HG02798 (cell line): Measurements from ENCODE around the gene ADAM11.
A peak's percentile ranks its signal among the peaks of the same experiment; 100 is the strongest.

Experiments
- ATAC-seq: cut with Tn5 transposase; IDR thresholded peaks from one replicate; pipeline ENCODE4 v1.9.1; 2021; ENCODE audit warnings: mild to moderate bottlenecking; ENCODE audit not compliant: unreplicated experiment, poor library complexity

Gene ADAM11

GRCh38 chr17:44774271-44775135 is 15.7 kb downstream of the ADAM11 start:
- ATAC-seq: peak; percentile 32

GRCh38 chr17:44775136-44775837 is 16.5 kb downstream of the ADAM11 start:
- peak; percentile 91 for ATAC-seq

- ATAC-seq: peak; percentile 0
Measured at GRCh38 chr17:44775838-44776621, 17.2 kb downstream of the ADAM11 start.

- no peak for ATAC-seq
Measured at GRCh38 chr17:44776628-44777393, 18.0 kb downstream of the ADAM11 start.

- ATAC-seq: no peak
Measured at GRCh38 chr17:44777394-44778348, 18.9 kb downstream of the ADAM11 start.

GRCh38 chr17:44778656-44779210 is 19.9 kb downstream of the ADAM11 start:
- no peak for ATAC-seq

GRCh38 chr17:44779211-44780025 is 20.6 kb downstream of the ADAM11 start:
- ATAC-seq: no peak

- ATAC-seq: no peak
Measured at GRCh38 chr17:44780161-44780560, 21.4 kb downstream of the ADAM11 start.

- no peak for ATAC-seq
Measured at GRCh38 chr17:44780845-44781480, 22.2 kb downstream of the ADAM11 start.

GRCh38 chr17:44781551-44782325 is 22.9 kb downstream of the ADAM11 start:
- ATAC-seq: no peak

GRCh38 chr17:44782326-44782850 is 23.6 kb downstream of the ADAM11 start:
- ATAC-seq: no peak

- no peak for ATAC-seq
Measured at GRCh38 chr17:44785921-44786320, 27.1 kb downstream of the ADAM11 start.

- ATAC-seq: no peak
Measured at GRCh38 chr17:44786551-44787081, 27.8 kb downstream of the ADAM11 start.

- no peak for ATAC-seq
Measured at GRCh38 chr17:44787271-44787940, 28.6 kb downstream of the ADAM11 start.

- ATAC-seq: no peak
Measured at GRCh38 chr17:44788139-44788538, 29.4 kb downstream of the ADAM11 start.

GRCh38 chr17:44792276-44792675 is 33.5 kb downstream of the ADAM11 start:
- no peak for ATAC-seq
